CD14-positive monocyte (primary cell): ENCODE results near the gene SUGT1. TPM values are rescaled to one million over a fixed set of nuclear protein-coding genes. Genes with fewer than 3 reads are reported as not detected.

Experiments used
- DNase-seq, 3 donors: peaks; one replicate each; pipeline ENCODE4 v3.0.0-alpha.2; 2011 to 2022
- H2AFZ ChIP-seq: 2 replicates; pipeline ENCODE4 v1.6.0; 2012; ENCODE audit warnings: mild to moderate bottlenecking, low read depth, low read length, inconsistent platforms; ENCODE audit not compliant: insufficient read depth, poor library complexity, severe bottlenecking
- H3K27ac ChIP-seq, 2 donors: 1 replicate in 1 of 2; 2 replicates in 1 of 2; pipeline ENCODE4 v1.5.1; 2012 to 2013; ENCODE audit warnings: low read length in 2 of 2, control low read depth in 1 of 2, inconsistent platforms in 1 of 2, low read depth in 1 of 2, mild to moderate bottlenecking in 1 of 2
- H3K27me3 ChIP-seq, 2 donors: one replicate each; pipeline versions ENCODE4 v1.6.0 to v1.6.1; 2011 to 2013; ENCODE audit warnings: low read length in 2 of 2; ENCODE audit not compliant: control insufficient read depth in 2 of 2, insufficient read depth in 2 of 2
- H3K36me3 ChIP-seq, 2 donors: replicated peaks in 1 of 2; 1 replicate in 1 of 2; 2 replicates in 1 of 2; pipeline versions ENCODE4 v1.5.1 to v1.6.1; 2012 to 2013; ENCODE audit warnings: low read length in 2 of 2, control low read depth in 1 of 2, inconsistent platforms in 1 of 2, mild to moderate bottlenecking in 1 of 2; ENCODE audit not compliant: insufficient read depth in 2 of 2, control insufficient read depth in 1 of 2
- H3K4me1 ChIP-seq, 2 donors: 1 replicate in 1 of 2; 2 replicates in 1 of 2; pipeline versions ENCODE4 v1.5.1 to v1.6.1; 2012 to 2013; ENCODE audit warnings: low read length in 2 of 2, control low read depth in 1 of 2, inconsistent platforms in 1 of 2, mild to moderate bottlenecking in 1 of 2, moderate library complexity in 1 of 2; ENCODE audit not compliant: insufficient read depth in 2 of 2, control insufficient read depth in 1 of 2
- H3K4me2 ChIP-seq: replicated peaks from 2 replicates; pipeline ENCODE3; 2012; ENCODE audit warnings: low read length, moderate library complexity, mild to moderate bottlenecking; ENCODE audit not compliant: poor library complexity, severe bottlenecking; ENCODE audit errors: extremely low read depth
- H3K4me3 ChIP-seq, 3 experiments: fragments of 200-600 bp in 1 of 3; sonication (generic) in 1 of 3; replicated peaks in 1 of 3; 1 replicate in 2 of 3; 2 replicates in 1 of 3; pipeline ENCODE4 v1.5.1; 2011 to 2013; ENCODE audit warnings: low read length in 3 of 3, mild to moderate bottlenecking in 3 of 3, control low read depth in 2 of 3, low read depth in 2 of 3, inconsistent platforms in 1 of 3, moderate library complexity in 1 of 3
- H3K79me2 ChIP-seq: 2 replicates; pipeline ENCODE4 v1.6.0; 2012; ENCODE audit warnings: mild to moderate bottlenecking, control low read depth, inconsistent platforms, low read length, moderate library complexity; ENCODE audit not compliant: insufficient read depth
- H3K9ac ChIP-seq: 2 replicates; pipeline ENCODE4 v1.6.0; 2017; ENCODE audit warnings: low read length, mild to moderate bottlenecking; ENCODE audit not compliant: insufficient read depth, poor library complexity, severe bottlenecking
- H3K9me3 ChIP-seq, 2 donors: replicated peaks in 1 of 2; 1 replicate in 1 of 2; 2 replicates in 1 of 2; pipeline versions ENCODE4 v1.5.1 to v1.6.1; 2012 to 2013; ENCODE audit warnings: low read length in 2 of 2, control low read depth in 1 of 2; ENCODE audit not compliant: control insufficient read depth in 1 of 2, insufficient read depth in 1 of 2
- H4K20me1 ChIP-seq: 2 replicates; pipeline ENCODE4 v1.6.0; 2012; ENCODE audit warnings: mild to moderate bottlenecking, low read length, control low read depth, moderate library complexity; ENCODE audit not compliant: insufficient read depth
- H3K27ac Mint-ChIP-seq, 7 donors: one replicate each; pipeline ENCODE4 v1.8.0; 2020; ENCODE audit warnings: mild to moderate bottlenecking in 7 of 7, mixed read lengths in 7 of 7, moderate library complexity in 6 of 7, inconsistent platforms in 2 of 7
- H3K27me3 Mint-ChIP-seq, 3 donors: one replicate each; pipeline ENCODE4 v1.8.0; 2021 to 2022; ENCODE audit warnings: low read depth in 3 of 3, mild to moderate bottlenecking in 3 of 3, mixed read lengths in 3 of 3, moderate library complexity in 3 of 3, inconsistent platforms in 1 of 3
- H3K36me3 Mint-ChIP-seq, 2 donors: one replicate each; pipeline ENCODE4 v1.8.0; 2020; ENCODE audit warnings: mixed read lengths in 2 of 2, inconsistent platforms in 1 of 2, mild to moderate bottlenecking in 1 of 2
- H3K4me1 Mint-ChIP-seq: one replicate; pipeline ENCODE4 v1.8.0; 2020; ENCODE audit warnings: mild to moderate bottlenecking, mixed read lengths
- H3K4me3 Mint-ChIP-seq, 2 donors: one replicate each; pipeline ENCODE4 v1.8.0; 2020; ENCODE audit warnings: mild to moderate bottlenecking in 2 of 2, mixed read lengths in 2 of 2, moderate library complexity in 1 of 2
- H3K9me3 Mint-ChIP-seq, 7 donors: one replicate each; pipeline ENCODE4 v1.8.0; 2020 to 2022; ENCODE audit warnings: mixed read lengths in 7 of 7, mild to moderate bottlenecking in 6 of 7, moderate library complexity in 6 of 7, inconsistent platforms in 2 of 7
- WGBS: methylation state at CpG from one replicate; pipeline ENCODE4 v1.1.5; 2013; ENCODE audit warnings: missing lambda C conversion rate; ENCODE audit not compliant: insufficient coverage; 5-methylcytosine and 5-hydroxymethylcytosine counted together
- intact Hi-C, 2 donors: fragments of 100-400 bp; cut with micrococcal nuclease; formaldehyde crosslinking; loops; one replicate each; pipeline versions ENCODE4 v1.15.0 to v1.15.1; 2023
- polyA plus RNA-seq, 3 donors: library from polyadenylated mRNA; depleted of rRNA in 1 of 3; unstranded in 2 of 3; stranded (reverse) in 1 of 3; fragments of 300-500 nt in 2 of 3; fragments of >200 nt in 1 of 3; fragmentation: Illumina TruSeq in 2 of 3; gene quantifications; 1 replicate in 2 of 3; 2 replicates in 1 of 3; pipeline ENCODE4 v1.2.3, GENCODE V29; 2012 to 2021
- TF ChIP-seq, protein P1 (sequence below): fragments of 200-600 bp; IDR thresholded peaks from one replicate; pipeline ENCODE4 v1.8.0; 2022; ENCODE audit warnings: antibody characterized with exemption, mild to moderate bottlenecking

The SUGT1 gene
- polyA plus RNA-seq, 3 donors = 18.1 to 40.1 (median 37.7) TPM

DNA sequence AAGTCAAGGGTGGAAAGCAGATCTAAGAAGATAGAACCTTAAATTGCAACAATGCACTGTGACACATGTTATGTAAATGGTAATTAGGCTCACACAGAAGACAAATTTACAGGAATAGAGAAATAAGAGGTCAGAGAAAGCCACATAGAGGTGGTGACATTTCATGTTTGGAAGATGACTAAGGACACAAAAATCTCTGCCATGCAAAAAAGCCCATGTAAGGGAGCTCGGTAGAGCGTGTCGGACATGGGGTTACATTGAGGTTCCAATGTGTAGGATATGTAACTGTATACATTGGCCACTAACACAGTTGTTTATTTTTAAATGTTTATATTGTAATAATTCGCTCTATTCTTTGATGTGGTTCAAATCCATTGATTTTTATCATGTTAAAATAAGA, 33.7 kb downstream of the SUGT1 start:
- Histone ChIP-seq H3K9me3 (no peaks in the 10 kb centered on the region), H3K36me3 (peaks cover 64 to 91% of the 10 kb centered on the region in 2 donors), H2AFZ (no peak overlapping the region), H4K20me1 (no peaks in the 10 kb centered on the region), H3K79me2 (no peaks in the 10 kb centered on the region), H3K27me3 (no peaks in the 10 kb centered on the region), H3K9ac (no peak overlapping the region), H3K27ac (no peak overlapping the region), H3K4me2 (no peak overlapping the region), H3K4me3 (no peak overlapping the region), H3K4me1 (no peaks in the 10 kb centered on the region)
- no CpG with 5 or more reads among the region's 4 CpGs for WGBS
- Mint-ChIP-seq H3K9me3 (peaks cover 0 to 2% (median 0%) of the 10 kb centered on the region in 7 donors), H3K4me3 (no peak overlapping the region), H3K36me3 (peaks cover 65 to 87% of the 10 kb centered on the region in 2 donors), H3K27me3 (peaks cover 0 to 4% (median 0%) of the 10 kb centered on the region in 3 donors), H3K4me1 (no peaks in the 10 kb centered on the region), H3K27ac (no peak overlapping the region)
- no peak for DNase-seq
- intact Hi-C loops = no loop called here
- TF ChIP-seq, protein P1, sequence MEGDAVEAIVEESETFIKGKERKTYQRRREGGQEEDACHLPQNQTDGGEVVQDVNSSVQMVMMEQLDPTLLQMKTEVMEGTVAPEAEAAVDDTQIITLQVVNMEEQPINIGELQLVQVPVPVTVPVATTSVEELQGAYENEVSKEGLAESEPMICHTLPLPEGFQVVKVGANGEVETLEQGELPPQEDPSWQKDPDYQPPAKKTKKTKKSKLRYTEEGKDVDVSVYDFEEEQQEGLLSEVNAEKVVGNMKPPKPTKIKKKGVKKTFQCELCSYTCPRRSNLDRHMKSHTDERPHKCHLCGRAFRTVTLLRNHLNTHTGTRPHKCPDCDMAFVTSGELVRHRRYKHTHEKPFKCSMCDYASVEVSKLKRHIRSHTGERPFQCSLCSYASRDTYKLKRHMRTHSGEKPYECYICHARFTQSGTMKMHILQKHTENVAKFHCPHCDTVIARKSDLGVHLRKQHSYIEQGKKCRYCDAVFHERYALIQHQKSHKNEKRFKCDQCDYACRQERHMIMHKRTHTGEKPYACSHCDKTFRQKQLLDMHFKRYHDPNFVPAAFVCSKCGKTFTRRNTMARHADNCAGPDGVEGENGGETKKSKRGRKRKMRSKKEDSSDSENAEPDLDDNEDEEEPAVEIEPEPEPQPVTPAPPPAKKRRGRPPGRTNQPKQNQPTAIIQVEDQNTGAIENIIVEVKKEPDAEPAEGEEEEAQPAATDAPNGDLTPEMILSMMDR = no peak

DNA sequence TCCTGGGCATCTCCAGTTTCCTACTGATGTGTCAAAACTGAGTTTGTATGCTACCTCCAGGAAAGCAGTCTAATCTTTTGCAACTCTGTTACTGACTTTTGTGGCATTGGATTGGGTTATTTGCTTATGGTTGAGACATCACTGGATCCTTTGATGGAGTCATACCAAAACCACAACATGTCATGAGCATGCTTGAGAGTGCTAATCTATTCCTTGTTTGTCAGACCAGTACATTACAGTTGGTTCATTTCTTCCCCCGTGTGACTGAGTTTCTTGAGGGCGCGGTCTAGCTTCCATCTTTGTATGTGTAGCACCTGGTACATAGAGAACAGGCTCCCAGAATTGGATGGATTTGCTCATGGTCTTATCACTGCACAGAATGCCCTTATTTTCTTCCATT, 43.2 kb downstream of the SUGT1 start:
- Mint-ChIP-seq H3K4me1 (peaks cover 16% of the 10 kb centered on the region), H3K9me3 (peaks cover 0 to 7% (median 0%) of the 10 kb centered on the region in 7 donors), H3K27ac (peak overlapping the region in 2 of 7 donors; percentile 2 to 26), H3K36me3 (peaks cover 22 to 31% of the 10 kb centered on the region in 2 donors), H3K27me3 (no peaks in the 10 kb centered on the region), H3K4me3 (no peak overlapping the region)
- no peaks in the 10 kb centered on the region for H3K79me2 ChIP-seq
- intact Hi-C loops = no loop called here
- no peak overlapping the region for H3K9ac ChIP-seq
- H4K20me1 ChIP-seq = no peaks in the 10 kb centered on the region
- H3K9me3 ChIP-seq = no peaks in the 10 kb centered on the region
- H3K4me3 ChIP-seq = no peak overlapping the region
- H3K27me3 ChIP-seq = no peaks in the 10 kb centered on the region
- H3K27ac ChIP-seq = no peak overlapping the region
- peaks cover 2 to 22% of the 10 kb centered on the region in 2 donors for H3K36me3 ChIP-seq
- DNase-seq = peak; percentile 3 to 11 (median 4)
- H3K4me1 ChIP-seq = peaks cover 8 to 9% of the 10 kb centered on the region in 2 donors
- H3K4me2 ChIP-seq = no peak overlapping the region
- TF ChIP-seq, protein P1 = no peak
- WGBS = no CpG with 5 or more reads among the region's 3 CpGs
- H2AFZ ChIP-seq = no peak overlapping the region
